NB4 (cell line): ENCODE data around the gene CYBC1.

ENCODE experiments used
- DNase-seq: peaks from one replicate; pipeline ENCODE4 v3.0.0; 2010; ENCODE audit warnings: low read depth
- H3K4me3 ChIP-seq: one replicate; pipeline ENCODE4 v1.5.1; 2011; ENCODE audit warnings: mild to moderate bottlenecking, low read depth, low read length, moderate library complexity
- MYC ChIP-seq: IDR thresholded peaks from 2 replicates; pipeline ENCODE4 v1.6.1; 2011; ENCODE audit warnings: low read depth, low read length
- POLR2A ChIP-seq: IDR thresholded peaks from 2 replicates; pipeline ENCODE4 v1.6.1; 2011; ENCODE audit warnings: mild to moderate bottlenecking; ENCODE audit not compliant: insufficient read length; ENCODE audit errors: extremely low read depth
- TF ChIP-seq, protein P1 (sequence below): IDR thresholded peaks from 2 replicates; pipeline ENCODE4 v1.6.1; 2011; ENCODE audit warnings: low read depth, low read length
- TF ChIP-seq, protein P2 (sequence below): IDR thresholded peaks from one replicate; pipeline ENCODE4 v1.5.1; 2012; ENCODE audit warnings: low read depth, low read length

Gene CYBC1

DNA sequence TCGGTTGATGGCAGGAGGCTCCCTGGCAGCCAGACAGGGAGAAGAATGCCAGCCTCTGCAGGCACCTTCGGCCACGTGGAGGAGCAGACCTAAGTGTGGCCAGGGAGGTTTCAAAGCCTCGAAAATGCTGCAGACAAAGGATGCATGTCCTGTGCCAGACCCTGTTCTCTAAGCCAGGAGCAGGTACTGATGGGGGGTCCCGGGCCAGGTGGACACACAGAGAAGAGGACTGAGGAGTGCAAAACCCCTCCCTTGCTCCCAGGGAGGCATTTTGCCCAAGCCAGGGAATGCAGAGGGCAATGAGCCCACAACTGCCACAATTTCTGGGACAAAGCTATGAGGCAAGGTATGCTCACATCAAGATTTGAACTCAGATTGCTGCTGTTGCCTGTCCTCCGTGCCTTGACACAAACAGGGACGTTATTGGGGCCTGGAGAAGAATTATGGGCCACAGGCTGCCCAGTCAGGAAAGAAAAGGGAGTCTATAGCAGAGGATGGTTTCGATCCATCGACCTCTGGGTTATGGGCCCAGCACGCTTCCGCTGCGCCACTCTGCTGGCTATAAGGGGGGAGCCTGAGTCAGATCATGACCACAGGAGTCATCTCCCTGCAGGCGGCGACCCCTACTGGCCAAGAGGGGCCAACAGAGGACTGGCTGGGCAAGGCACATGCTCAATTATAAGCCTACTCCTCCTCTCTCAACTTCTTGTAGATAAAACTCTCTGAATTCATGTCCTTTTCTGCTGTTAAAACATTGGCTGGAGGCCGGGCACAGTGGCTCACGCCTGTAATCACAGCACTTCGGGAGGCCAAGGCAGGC is 43.9 kb upstream of the CYBC1 start:
- DNase-seq = peak; percentile 96
- no peak overlapping the region for H3K4me3 ChIP-seq
- no peak for TF ChIP-seq POLR2A
- TF ChIP-seq, protein P1, sequence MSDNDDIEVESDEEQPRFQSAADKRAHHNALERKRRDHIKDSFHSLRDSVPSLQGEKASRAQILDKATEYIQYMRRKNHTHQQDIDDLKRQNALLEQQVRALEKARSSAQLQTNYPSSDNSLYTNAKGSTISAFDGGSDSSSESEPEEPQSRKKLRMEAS = peak; percentile 87
- peak; percentile 93 for TF ChIP-seq MYC
- TF ChIP-seq, protein P2, sequence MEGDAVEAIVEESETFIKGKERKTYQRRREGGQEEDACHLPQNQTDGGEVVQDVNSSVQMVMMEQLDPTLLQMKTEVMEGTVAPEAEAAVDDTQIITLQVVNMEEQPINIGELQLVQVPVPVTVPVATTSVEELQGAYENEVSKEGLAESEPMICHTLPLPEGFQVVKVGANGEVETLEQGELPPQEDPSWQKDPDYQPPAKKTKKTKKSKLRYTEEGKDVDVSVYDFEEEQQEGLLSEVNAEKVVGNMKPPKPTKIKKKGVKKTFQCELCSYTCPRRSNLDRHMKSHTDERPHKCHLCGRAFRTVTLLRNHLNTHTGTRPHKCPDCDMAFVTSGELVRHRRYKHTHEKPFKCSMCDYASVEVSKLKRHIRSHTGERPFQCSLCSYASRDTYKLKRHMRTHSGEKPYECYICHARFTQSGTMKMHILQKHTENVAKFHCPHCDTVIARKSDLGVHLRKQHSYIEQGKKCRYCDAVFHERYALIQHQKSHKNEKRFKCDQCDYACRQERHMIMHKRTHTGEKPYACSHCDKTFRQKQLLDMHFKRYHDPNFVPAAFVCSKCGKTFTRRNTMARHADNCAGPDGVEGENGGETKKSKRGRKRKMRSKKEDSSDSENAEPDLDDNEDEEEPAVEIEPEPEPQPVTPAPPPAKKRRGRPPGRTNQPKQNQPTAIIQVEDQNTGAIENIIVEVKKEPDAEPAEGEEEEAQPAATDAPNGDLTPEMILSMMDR = peak; percentile 84

DNA sequence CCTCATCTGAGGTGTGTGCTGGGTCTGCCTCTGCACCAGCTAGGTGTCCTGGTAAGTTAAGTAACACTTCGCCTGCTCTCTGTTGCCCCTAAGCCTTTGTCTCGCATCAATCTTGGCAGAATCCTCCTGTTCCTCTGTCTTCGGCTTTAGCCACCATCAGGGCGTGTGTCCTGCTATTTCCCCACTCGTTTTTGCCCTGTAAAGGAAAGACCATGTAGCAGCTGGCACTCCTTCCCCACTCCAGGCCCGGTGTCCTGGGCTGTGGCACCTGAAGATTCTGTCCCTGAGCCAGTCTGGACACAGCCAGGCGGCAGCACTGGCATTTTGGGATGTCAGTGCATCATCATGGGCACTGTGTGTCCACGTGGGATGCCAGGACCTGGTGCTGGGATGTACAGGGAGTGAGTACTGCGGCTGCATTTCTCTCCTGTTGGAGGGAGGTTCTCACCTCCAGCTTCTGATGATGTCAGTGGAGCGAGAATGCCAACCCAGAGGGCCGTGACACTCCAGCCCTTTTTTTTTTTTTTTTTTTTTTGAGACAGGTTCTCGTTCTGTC is 42.8 kb upstream of the CYBC1 start:
- no peak overlapping the region for H3K4me3 ChIP-seq
- no peak for TF ChIP-seq MYC
- TF ChIP-seq, protein P1 = no peak
- TF ChIP-seq, protein P2 = no peak
- TF ChIP-seq POLR2A = no peak
- no peak for DNase-seq

DNA sequence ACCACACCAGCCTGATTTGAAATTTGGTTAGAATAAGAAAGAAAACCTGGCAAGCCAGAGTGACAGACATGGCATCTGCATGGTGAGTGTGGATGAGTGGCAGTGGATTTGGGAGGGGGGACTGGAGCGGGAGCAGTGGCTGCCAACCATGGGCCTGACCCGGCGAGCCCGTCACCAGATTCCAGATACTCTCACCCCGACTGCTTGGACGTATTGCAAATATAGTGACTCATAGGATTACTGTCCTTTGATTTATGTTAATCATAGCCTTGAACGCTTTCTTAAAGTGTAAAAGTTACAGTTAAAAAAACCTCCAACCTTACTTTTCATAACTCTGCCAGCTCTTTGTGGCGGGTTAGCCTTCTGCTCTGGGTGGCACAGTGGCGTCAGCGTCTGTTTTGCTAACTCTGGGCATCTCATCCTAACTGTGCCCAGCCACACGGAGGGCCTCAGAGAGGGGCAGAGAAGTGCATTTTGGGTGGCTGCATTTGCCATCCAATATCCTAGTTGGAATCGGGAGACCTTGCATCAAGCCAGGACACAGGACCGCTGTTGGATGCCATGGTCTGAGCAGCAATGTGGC is 42.2 kb upstream of the CYBC1 start:
- no peak for DNase-seq
- TF ChIP-seq POLR2A = no peak
- TF ChIP-seq MYC = no peak
- TF ChIP-seq, protein P1 = no peak
- TF ChIP-seq, protein P2 = no peak
- no peak overlapping the region for H3K4me3 ChIP-seq

DNA sequence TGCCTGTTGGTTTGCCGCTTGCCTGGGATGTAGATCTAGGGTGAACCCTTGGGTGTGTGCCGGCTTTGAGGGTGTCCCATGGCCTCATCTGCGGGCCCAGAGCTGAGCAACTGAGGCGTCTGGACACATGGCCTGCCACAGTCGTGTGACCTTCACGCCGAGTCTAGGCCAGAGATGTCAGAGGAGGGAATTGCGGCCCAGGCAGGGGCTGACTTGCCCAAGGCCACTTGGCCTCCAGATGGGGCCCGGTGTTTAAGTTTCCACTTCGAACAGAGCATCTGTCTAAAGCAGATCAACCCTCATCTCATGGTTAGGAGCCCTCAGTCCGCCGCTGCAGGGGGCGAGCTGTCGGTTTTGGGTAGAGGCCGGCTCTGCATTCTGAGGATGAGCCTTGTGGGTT is 41.0 kb upstream of the CYBC1 start:
- DNase-seq = no peak
- TF ChIP-seq, protein P1 = no peak
- no peak for TF ChIP-seq POLR2A
- TF ChIP-seq, protein P2 = no peak
- no peak for TF ChIP-seq MYC
- no peak overlapping the region for H3K4me3 ChIP-seq

DNA sequence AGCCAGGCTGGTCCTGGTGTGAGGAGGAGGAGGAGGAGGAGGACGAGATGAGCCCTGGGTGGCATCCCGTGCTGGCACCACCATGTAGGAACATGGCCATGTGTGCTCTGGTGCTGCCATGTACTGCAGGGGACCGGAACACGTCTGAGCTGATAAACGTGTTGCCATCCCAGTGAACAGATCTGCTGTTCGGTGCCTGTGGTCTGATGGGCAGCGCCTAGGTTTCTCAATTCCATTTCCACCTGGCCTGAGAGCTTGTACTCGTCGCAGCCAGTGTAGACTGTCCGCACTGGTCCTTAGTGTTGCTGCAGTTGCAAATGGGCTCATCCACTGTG is 40.6 kb upstream of the CYBC1 start:
- no peak overlapping the region for H3K4me3 ChIP-seq
- no peak for TF ChIP-seq MYC
- TF ChIP-seq, protein P2 = no peak
- TF ChIP-seq, protein P1 = no peak
- TF ChIP-seq POLR2A = no peak
- no peak for DNase-seq
